ENCODE results near the gene RAD51B.

Gene RAD51B

GRCh38 chr14:68569970-68570409 is 750.4 kb downstream of the RAD51B start:
- TF ChIP-seq CTCF (IDR thresholded peaks at IDR 0.05; ENCODE audit: low read depth, low read length) = no peak
- no peak for DNase-seq (ENCODE audit: low read depth in 2 of 2)

GRCh38 chr14:68571114-68571591 is 751.6 kb downstream of the RAD51B start:
- DNase-seq (ENCODE audit: low read depth in 2 of 2) = no peak
- no peak overlapping the region for H3K4me3 ChIP-seq (replicated peaks in 1 of 2; ENCODE audit: low read depth in 2 of 2, low read length in 2 of 2)
- no peak for TF ChIP-seq CTCF (IDR thresholded peaks at IDR 0.05; ENCODE audit: low read depth, low read length)

More at GRCh38 chr14:68569970-68570409, 750.4 kb downstream of the RAD51B start:
- H3K4me3 ChIP-seq (replicated peaks in 1 of 2; ENCODE audit: low read depth in 2 of 2, low read length in 2 of 2) = no peak overlapping the region

- TF ChIP-seq CTCF (IDR thresholded peaks at IDR 0.05; ENCODE audit: low read depth, low read length) = no peak
- no peak for DNase-seq (ENCODE audit: low read depth in 2 of 2)
- no peak overlapping the region for H3K4me3 ChIP-seq (replicated peaks in 1 of 2; ENCODE audit: low read depth in 2 of 2, low read length in 2 of 2)
Measured at GRCh38 chr14:68571928-68572525, 752.4 kb downstream of the RAD51B start.

DNA sequence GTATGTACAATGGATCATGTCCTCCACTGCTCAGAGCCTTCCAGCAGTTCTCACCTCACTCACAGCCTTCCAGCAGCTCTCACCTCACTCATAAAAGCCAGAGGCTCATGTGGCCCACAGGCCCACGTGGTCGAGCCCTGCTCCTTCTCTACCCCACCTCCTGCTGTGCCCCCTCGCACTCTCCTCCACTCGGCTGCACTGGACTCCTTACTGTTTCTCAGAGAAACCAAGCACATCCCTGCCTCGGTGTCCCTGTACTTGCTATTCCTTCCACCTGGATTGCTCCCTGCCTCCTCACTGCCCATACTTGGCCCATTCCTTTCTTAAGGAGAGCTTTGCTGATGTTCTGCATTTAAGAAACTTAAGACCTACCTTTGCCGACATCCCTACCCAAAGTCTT is 753.5 kb downstream of the RAD51B start:
- DNase-seq (ENCODE audit: low read depth in 2 of 2) = no peak
- TF ChIP-seq CTCF (IDR thresholded peaks at IDR 0.05; ENCODE audit: low read depth, low read length) = no peak
- H3K4me3 ChIP-seq (replicated peaks in 1 of 2; ENCODE audit: low read depth in 2 of 2, low read length in 2 of 2) = no peak overlapping the region

GRCh38 chr14:68573722-68574121 is 754.1 kb downstream of the RAD51B start:
- no peak for DNase-seq (ENCODE audit: low read depth in 2 of 2)

GRCh38 chr14:68574461-68574860 is 754.9 kb downstream of the RAD51B start:
- no peak overlapping the region for H3K4me3 ChIP-seq (replicated peaks in 1 of 2; ENCODE audit: low read depth in 2 of 2, low read length in 2 of 2)
- no peak for DNase-seq (ENCODE audit: low read depth in 2 of 2)
- TF ChIP-seq CTCF (IDR thresholded peaks at IDR 0.05; ENCODE audit: low read depth, low read length) = no peak

More at GRCh38 chr14:68573722-68574121, 754.1 kb downstream of the RAD51B start:
- no peak overlapping the region for H3K4me3 ChIP-seq (replicated peaks in 1 of 2; ENCODE audit: low read depth in 2 of 2, low read length in 2 of 2)
- no peak for TF ChIP-seq CTCF (IDR thresholded peaks at IDR 0.05; ENCODE audit: low read depth, low read length)

DNA sequence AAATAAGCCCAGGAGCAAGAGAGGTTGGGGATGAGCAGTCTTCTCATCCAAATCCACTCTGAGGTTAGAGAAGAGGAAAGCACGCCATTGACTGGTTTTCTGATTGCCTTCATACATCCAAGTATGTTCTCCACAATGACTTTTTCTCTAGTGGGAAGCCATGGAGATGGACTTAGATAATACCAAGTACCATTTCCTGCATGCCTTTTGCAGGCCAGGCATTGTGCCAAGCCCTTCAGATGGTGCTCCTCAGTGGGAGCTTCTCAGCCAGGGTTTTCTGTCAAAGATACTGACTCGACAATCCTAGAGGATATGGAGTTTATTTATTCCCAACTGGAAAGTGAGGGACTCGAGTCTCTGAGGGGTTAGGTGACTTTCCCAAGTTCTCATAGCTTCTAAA is 755.3 kb downstream of the RAD51B start:
- DNase-seq (ENCODE audit: low read depth in 2 of 2) = peak; percentile 51 to 87
- H3K4me3 ChIP-seq (replicated peaks in 1 of 2; ENCODE audit: low read depth in 2 of 2, low read length in 2 of 2) = no peak overlapping the region
- no peak for TF ChIP-seq CTCF (IDR thresholded peaks at IDR 0.05; ENCODE audit: low read depth, low read length)

Data from cardiac fibroblast (primary cell).